Measurements from ENCODE around the gene GSTCD. TPM values are rescaled to one million over a fixed set of nuclear protein-coding genes. Genes with fewer than 3 reads are reported as not detected.
A peak's percentile ranks its signal among the peaks of the same experiment; 100 is the strongest.

Gene GSTCD
- 13.9 TPM for total RNA-seq (ENCODE audit: unreplicated experiment)
- long read RNA-seq, partial matches to known transcripts: 1 of 1 reads
- long read RNA-seq, other reads (novel, unspliced or antisense): 0 of 1 reads

- H3K9me3 Mint-ChIP-seq (ENCODE audit: unreplicated experiment): peaks cover 2% of the 10 kb centered on the region
- H3K4me1 Mint-ChIP-seq (ENCODE audit: low read depth, unreplicated experiment): peaks cover 17% of the 10 kb centered on the region
- DNase-seq: peak; percentile 95
- H3K27me3 Mint-ChIP-seq (ENCODE audit: unreplicated experiment): no peaks in the 10 kb centered on the region
- peak within 1 kb of the TSS; percentile 90 for H3K4me3 Mint-ChIP-seq (ENCODE audit: unreplicated experiment)
- H3K27ac Mint-ChIP-seq (ENCODE audit: unreplicated experiment): peak within 1 kb of the TSS; percentile 95
- no peak for TF ChIP-seq CTCF (IDR thresholded peaks at IDR 0.05; ENCODE audit: partially characterized antibody, unreplicated experiment)
- H3K36me3 Mint-ChIP-seq (ENCODE audit: unreplicated experiment): no peaks in the 10 kb centered on the region
Observed at GRCh38 chr4:105708181-105709080, at the start of gene GSTCD, which contains the start of gene INTS12. Gene GSTCD, plus strand, starts transcription at chr4:105708784. Its CDS starts 8,830 bp downstream, at chr4:105717614. Gene INTS12, minus strand, starts transcription at chr4:105708689. Its CDS starts 8,684 bp downstream, at chr4:105700005.

- Mint-ChIP-seq H3K4me1 (ENCODE audit: low read depth, unreplicated experiment) (no peaks in the 10 kb centered on the region), H3K9me3 (ENCODE audit: unreplicated experiment) (no peaks in the 10 kb centered on the region), H3K4me3 (ENCODE audit: unreplicated experiment) (no peak overlapping the region), H3K27ac (ENCODE audit: unreplicated experiment) (no peak overlapping the region), H3K36me3 (ENCODE audit: unreplicated experiment) (no peaks in the 10 kb centered on the region), H3K27me3 (ENCODE audit: unreplicated experiment) (no peaks in the 10 kb centered on the region)
- no peak for DNase-seq
- TF ChIP-seq CTCF (IDR thresholded peaks at IDR 0.05; ENCODE audit: partially characterized antibody, unreplicated experiment): no peak
Observed at GRCh38 chr4:105659190-105659589, 49.4 kb upstream of the GSTCD start.

GRCh38 chr4:105661028-105661427 lies 47.6 kb upstream of the GSTCD start:
- H3K4me1 Mint-ChIP-seq (ENCODE audit: low read depth, unreplicated experiment): no peaks in the 10 kb centered on the region
- no peaks in the 10 kb centered on the region for H3K9me3 Mint-ChIP-seq (ENCODE audit: unreplicated experiment)
- H3K27me3 Mint-ChIP-seq (ENCODE audit: unreplicated experiment): no peaks in the 10 kb centered on the region
- DNase-seq: no peak
- H3K36me3 Mint-ChIP-seq (ENCODE audit: unreplicated experiment): no peaks in the 10 kb centered on the region
- no peak overlapping the region for H3K27ac Mint-ChIP-seq (ENCODE audit: unreplicated experiment)
- no peak overlapping the region for H3K4me3 Mint-ChIP-seq (ENCODE audit: unreplicated experiment)
- no peak for TF ChIP-seq CTCF (IDR thresholded peaks at IDR 0.05; ENCODE audit: partially characterized antibody, unreplicated experiment)

- no peaks in the 10 kb centered on the region for H3K4me1 Mint-ChIP-seq (ENCODE audit: low read depth, unreplicated experiment)
- no peak for DNase-seq
- no peaks in the 10 kb centered on the region for H3K9me3 Mint-ChIP-seq (ENCODE audit: unreplicated experiment)
- H3K4me3 Mint-ChIP-seq (ENCODE audit: unreplicated experiment): no peak overlapping the region
- no peak overlapping the region for H3K27ac Mint-ChIP-seq (ENCODE audit: unreplicated experiment)
- TF ChIP-seq CTCF (IDR thresholded peaks at IDR 0.05; ENCODE audit: partially characterized antibody, unreplicated experiment): no peak
- no peaks in the 10 kb centered on the region for H3K36me3 Mint-ChIP-seq (ENCODE audit: unreplicated experiment)
- no peaks in the 10 kb centered on the region for H3K27me3 Mint-ChIP-seq (ENCODE audit: unreplicated experiment)
Observed at GRCh38 chr4:105662935-105663675, 45.5 kb upstream of the GSTCD start.
